Calu3 (cell line): ENCODE data around the gene KPNA2. TPM values are rescaled to one million over a fixed set of nuclear protein-coding genes. Genes with fewer than 3 reads are reported as not detected.
"Not testable (repeated sequence)": the region's sequence is repeated elsewhere in the genome, so short reads cannot be mapped to it uniquely, and the experiment has no call there.

Experiments
- BruUV-seq: library from RNA; stranded (reverse); fragments of 400-500 nt; replicated peaks from 2 replicates; lab custom pipeline; 2021; lab: Mats Ljungman, UMichigan
- CTCF ChIA-PET: fragments of 300-600 bp; sonication (Branson Sonifier 250); formaldehyde crosslinking; loops from one replicate; lab custom pipeline; 2022; ENCODE audit warnings: antibody characterized with exemption; lab: Charles Lee
- DNase-seq: peaks from one replicate; pipeline ENCODE4 v3.0.0; 2022
- H3K27ac Mint-ChIP-seq: one replicate; pipeline ENCODE4 v1.8.0; 2022; ENCODE audit warnings: mixed read lengths; ENCODE audit not compliant: unreplicated experiment
- H3K27me3 Mint-ChIP-seq: one replicate; pipeline ENCODE4 v1.8.0; 2022; ENCODE audit warnings: mixed read lengths; ENCODE audit not compliant: unreplicated experiment
- H3K36me3 Mint-ChIP-seq: one replicate; pipeline ENCODE4 v1.8.0; 2022; ENCODE audit warnings: mild to moderate bottlenecking, moderate library complexity, mixed read lengths; ENCODE audit not compliant: insufficient read depth, unreplicated experiment
- H3K4me1 Mint-ChIP-seq: one replicate; pipeline ENCODE4 v1.8.0; 2022; ENCODE audit warnings: mild to moderate bottlenecking, low read depth, mixed read lengths; ENCODE audit not compliant: unreplicated experiment
- H3K4me3 Mint-ChIP-seq: one replicate; pipeline ENCODE4 v1.8.0; 2022; ENCODE audit warnings: mild to moderate bottlenecking, low read depth, moderate library complexity, mixed read lengths; ENCODE audit not compliant: unreplicated experiment
- H3K9me3 Mint-ChIP-seq: one replicate; pipeline ENCODE4 v1.8.0; 2022; ENCODE audit warnings: low read depth, mixed read lengths; ENCODE audit not compliant: unreplicated experiment
- intact Hi-C: fragments of 100-400 bp; cut with micrococcal nuclease; formaldehyde crosslinking; loops from one replicate; pipeline ENCODE4 v1.10.0; 2022; ENCODE audit not compliant: unreplicated experiment
- total RNA-seq: library from RNA; stranded (reverse); gene quantifications from 2 replicates; pipeline ENCODE4 v1.2.3, GENCODE V29; 2022
- TF ChIP-seq, protein P1 (sequence below): fragments of 200-600 bp; IDR thresholded peaks from one replicate; pipeline ENCODE4 v1.8.0; 2022; ENCODE audit warnings: antibody characterized with exemption; ENCODE audit not compliant: unreplicated experiment

Gene KPNA2
- total RNA-seq, 1 experiment from 2014 or later = 209 TPM

GRCh38 chr17:68054296-68054900 lies 18.9 kb downstream of the KPNA2 start:
- Mint-ChIP-seq H3K36me3 (no peaks in the 10 kb centered on the region), H3K4me3 (no peak overlapping the region), H3K27ac (no peak overlapping the region), H3K27me3 (no peaks in the 10 kb centered on the region), H3K4me1 (peaks cover 8% of the 10 kb centered on the region), H3K9me3 (no peaks in the 10 kb centered on the region)
- BruUV-seq = no TSS peak
- no peak for DNase-seq
- intact Hi-C loops = no loop called here
- CTCF ChIA-PET = no interaction called here
- TF ChIP-seq, protein P1, sequence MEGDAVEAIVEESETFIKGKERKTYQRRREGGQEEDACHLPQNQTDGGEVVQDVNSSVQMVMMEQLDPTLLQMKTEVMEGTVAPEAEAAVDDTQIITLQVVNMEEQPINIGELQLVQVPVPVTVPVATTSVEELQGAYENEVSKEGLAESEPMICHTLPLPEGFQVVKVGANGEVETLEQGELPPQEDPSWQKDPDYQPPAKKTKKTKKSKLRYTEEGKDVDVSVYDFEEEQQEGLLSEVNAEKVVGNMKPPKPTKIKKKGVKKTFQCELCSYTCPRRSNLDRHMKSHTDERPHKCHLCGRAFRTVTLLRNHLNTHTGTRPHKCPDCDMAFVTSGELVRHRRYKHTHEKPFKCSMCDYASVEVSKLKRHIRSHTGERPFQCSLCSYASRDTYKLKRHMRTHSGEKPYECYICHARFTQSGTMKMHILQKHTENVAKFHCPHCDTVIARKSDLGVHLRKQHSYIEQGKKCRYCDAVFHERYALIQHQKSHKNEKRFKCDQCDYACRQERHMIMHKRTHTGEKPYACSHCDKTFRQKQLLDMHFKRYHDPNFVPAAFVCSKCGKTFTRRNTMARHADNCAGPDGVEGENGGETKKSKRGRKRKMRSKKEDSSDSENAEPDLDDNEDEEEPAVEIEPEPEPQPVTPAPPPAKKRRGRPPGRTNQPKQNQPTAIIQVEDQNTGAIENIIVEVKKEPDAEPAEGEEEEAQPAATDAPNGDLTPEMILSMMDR = no peak

DNA sequence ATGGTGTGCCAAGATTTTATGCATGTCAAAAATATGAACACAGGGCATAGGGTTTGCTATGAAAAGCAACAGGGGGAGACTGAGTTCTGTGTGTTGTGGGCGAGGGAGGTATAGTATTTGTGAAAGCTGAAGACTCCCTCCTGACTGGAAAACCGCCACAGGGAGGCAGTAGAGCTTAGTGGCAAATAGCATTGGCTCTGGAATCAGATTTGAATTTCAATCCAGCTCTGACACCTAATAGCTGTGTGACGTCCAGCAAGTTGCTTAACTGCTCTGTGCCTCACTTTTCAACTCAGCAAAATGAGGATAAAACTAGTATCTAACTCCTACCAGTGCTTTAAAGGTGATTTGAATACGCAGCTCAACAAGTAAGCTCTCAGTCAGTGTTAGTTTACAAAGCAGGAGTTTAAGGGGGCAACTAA lies 22.0 kb downstream of the KPNA2 start:
- peak; percentile 54 for DNase-seq
- CTCF ChIA-PET = interaction anchor here (0.7 to 1.8 kb wide), 2 partner anchors 143 to 341 kb away, joined by 5 read pairs; no protein-coding TSS in a partner anchor
- H3K36me3 Mint-ChIP-seq = no peaks in the 10 kb centered on the region
- no peaks in the 10 kb centered on the region for H3K27me3 Mint-ChIP-seq
- H3K27ac Mint-ChIP-seq = no peak overlapping the region
- intact Hi-C loops = no loop called here
- no peak overlapping the region for H3K4me3 Mint-ChIP-seq
- no TSS peak for BruUV-seq
- peaks cover 8% of the 10 kb centered on the region for H3K4me1 Mint-ChIP-seq
- TF ChIP-seq, protein P1 = peak; percentile 36
- H3K9me3 Mint-ChIP-seq = no peaks in the 10 kb centered on the region

DNA sequence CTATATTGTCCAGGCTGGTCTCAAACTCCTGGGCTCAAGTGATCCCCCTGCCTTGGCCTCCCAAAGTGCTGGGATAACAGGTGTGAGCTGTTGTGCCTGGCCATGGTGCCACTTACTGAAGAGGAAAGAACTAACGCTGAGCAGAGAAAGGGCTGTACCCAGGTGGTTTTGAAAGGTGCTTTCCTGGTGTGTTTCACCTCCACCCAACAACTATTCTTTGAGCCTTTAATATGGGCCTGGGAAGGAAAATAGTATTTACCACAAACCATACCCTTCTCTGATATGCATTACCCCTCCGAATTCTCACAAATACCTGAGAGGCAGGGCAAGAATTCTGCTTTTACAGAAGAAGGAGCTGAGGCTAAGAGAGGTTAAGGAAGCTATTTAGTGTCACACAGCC lies 24.8 kb downstream of the KPNA2 start:
- Mint-ChIP-seq H3K27ac (no peak overlapping the region), H3K27me3 (no peaks in the 10 kb centered on the region), H3K4me3 (no peak overlapping the region), H3K4me1 (no peaks in the 10 kb centered on the region), H3K9me3 (no peaks in the 10 kb centered on the region), H3K36me3 (no peaks in the 10 kb centered on the region)
- DNase-seq = no peak
- intact Hi-C loops = no loop called here
- CTCF ChIA-PET = no interaction called here
- no TSS peak for BruUV-seq
- TF ChIP-seq, protein P1 = no peak

GRCh38 chr17:68061512-68062313 lies 26.2 kb downstream of the KPNA2 start:
- Mint-ChIP-seq H3K4me3 (no peak overlapping the region), H3K27me3 (no peaks in the 10 kb centered on the region), H3K27ac (no peak overlapping the region), H3K4me1 (no peaks in the 10 kb centered on the region), H3K36me3 (no peaks in the 10 kb centered on the region), H3K9me3 (no peaks in the 10 kb centered on the region)
- CTCF ChIA-PET = no interaction called here
- TF ChIP-seq, protein P1 = no peak
- BruUV-seq = no TSS peak
- intact Hi-C loops = no loop called here
- DNase-seq = no peak

GRCh38 chr17:68065366-68065765 lies 29.8 kb downstream of the KPNA2 start:
- H3K27me3 Mint-ChIP-seq, H3K9me3 Mint-ChIP-seq, DNase-seq, H3K36me3 Mint-ChIP-seq, BruUV-seq, intact Hi-C loops, H3K4me3 Mint-ChIP-seq, H3K4me1 Mint-ChIP-seq, CTCF ChIA-PET, H3K27ac Mint-ChIP-seq: not testable (repeated sequence)

- H3K36me3 Mint-ChIP-seq, DNase-seq, H3K27me3 Mint-ChIP-seq, H3K9me3 Mint-ChIP-seq, intact Hi-C loops, H3K4me1 Mint-ChIP-seq, H3K4me3 Mint-ChIP-seq, BruUV-seq, CTCF ChIA-PET, H3K27ac Mint-ChIP-seq: not testable (repeated sequence)
Observed at GRCh38 chr17:68068512-68068911, 33.0 kb downstream of the KPNA2 start.
